Suprapubic skin (tissue), 4 donors: Measurements from ENCODE around the gene PADI4. TPM values are rescaled to one million over a fixed set of nuclear protein-coding genes. Genes with fewer than 3 reads are reported as not detected.
A peak's percentile ranks its signal among the peaks of the same experiment; 100 is the strongest.

ENCODE experiments used
- DNase-seq, 2 donors: peaks; one replicate each; pipeline ENCODE4 v3.0.0-alpha.2; 2019; ENCODE audit warnings: low spot score in 2 of 2
- H3K27ac ChIP-seq: fragments of 200-600 bp; sonication (generic); one replicate; pipeline ENCODE4 v1.5.1; 2019
- H3K27me3 ChIP-seq: fragments of 200-600 bp; sonication (generic); one replicate; pipeline ENCODE4 v1.5.1; 2019
- H3K36me3 ChIP-seq: fragments of 200-600 bp; sonication (generic); one replicate; pipeline ENCODE4 v1.5.1; 2019
- H3K4me1 ChIP-seq: fragments of 200-600 bp; sonication (generic); one replicate; pipeline ENCODE4 v1.5.1; 2019
- H3K4me3 ChIP-seq: fragments of 200-600 bp; sonication (generic); one replicate; pipeline ENCODE4 v1.5.1; 2019; ENCODE audit warnings: mild to moderate bottlenecking
- H3K9me3 ChIP-seq: fragments of 200-600 bp; sonication (generic); one replicate; pipeline ENCODE4 v1.5.1; 2019
- CTCF ChIP-seq, 2 donors: fragments of 200-600 bp in 1 of 2; fragments of 450-650 bp in 1 of 2; sonication (generic) in 1 of 2; IDR thresholded peaks; one replicate each; pipeline ENCODE4 v1.5.1; 2016 to 2019; ENCODE audit warnings: antibody characterized with exemption in 2 of 2, mild to moderate bottlenecking in 1 of 2, moderate library complexity in 1 of 2
- EP300 ChIP-seq: sonication (generic); formaldehyde crosslinking; IDR thresholded peaks from one replicate; pipeline ENCODE4 v1.6.1; 2017; ENCODE audit warnings: antibody characterized with exemption
- POLR2A ChIP-seq, 2 donors: fragments of 450-650 bp; IDR thresholded peaks; one replicate each; pipeline ENCODE4 v1.6.1; 2017; ENCODE audit warnings: antibody characterized with exemption in 2 of 2, mild to moderate bottlenecking in 2 of 2, moderate library complexity in 2 of 2
- POLR2AphosphoS5 ChIP-seq, 3 donors: sonication (generic); formaldehyde crosslinking; IDR thresholded peaks; one replicate each; pipeline ENCODE4 v1.6.1; 2017; ENCODE audit warnings: antibody characterized with exemption in 3 of 3
- WGBS: methylation state at CpG from one replicate; pipeline ENCODE4 v1.1.5; 2018; 5-methylcytosine and 5-hydroxymethylcytosine counted together
- total RNA-seq, 4 donors: library from RNA; depleted of rRNA; stranded (reverse); fragments of >200 nt; gene quantifications; one replicate each; pipeline ENCODE4 v1.1.0, GENCODE V29; 2016

Gene PADI4
- total RNA-seq, 4 donors from 2014 or later, result 0.57 to 0.81 (median 0.73) TPM; not detected in 1

- Histone ChIP-seq H3K36me3 (no peaks in the 10 kb centered on the region), H3K27me3 (peaks cover 18% of the 10 kb centered on the region), H3K9me3 (no peaks in the 10 kb centered on the region), H3K4me1 (no peaks in the 10 kb centered on the region), H3K27ac (no peak overlapping the region), H3K4me3 (no peak overlapping the region)
- 95% methylated on average over 8 of the region's 8 CpGs for WGBS
- DNase-seq, result no peak
- TF ChIP-seq EP300 (no peak), POLR2AphosphoS5 (IDR thresholded peaks at IDR 0.05) (no peak)
Observed at GRCh38 chr1:17333081-17333480, 25.1 kb downstream of the PADI4 start.

- H3K27ac ChIP-seq, result no peak overlapping the region
- no peaks in the 10 kb centered on the region for H3K9me3 ChIP-seq
- H3K4me3 ChIP-seq, result no peak overlapping the region
- DNase-seq, result peak in 1 of 2 donors; percentile 63
- WGBS, result 18% methylated on average over 15 of the region's 20 CpGs
- TF ChIP-seq CTCF (IDR thresholded peaks at IDR 0.05) (peak; percentile 51 to 77), POLR2AphosphoS5 (IDR thresholded peaks at IDR 0.05) (no peak)
- H3K36me3 ChIP-seq, result no peaks in the 10 kb centered on the region
- no peaks in the 10 kb centered on the region for H3K4me1 ChIP-seq
- peaks cover 20% of the 10 kb centered on the region for H3K27me3 ChIP-seq
Observed at GRCh38 chr1:17335821-17336710, 28.1 kb downstream of the PADI4 start.

GRCh38 chr1:17338706-17339493 is 30.9 kb downstream of the PADI4 start:
- no peaks in the 10 kb centered on the region for H3K9me3 ChIP-seq
- H3K4me1 ChIP-seq, result no peaks in the 10 kb centered on the region
- no peak overlapping the region for H3K4me3 ChIP-seq
- H3K27ac ChIP-seq, result no peak overlapping the region
- peaks cover 20% of the 10 kb centered on the region for H3K27me3 ChIP-seq
- no peak for DNase-seq
- no peaks in the 10 kb centered on the region for H3K36me3 ChIP-seq
- WGBS, result 77% methylated on average over 15 of the region's 15 CpGs
- no peak for TF ChIP-seq EP300
- TF ChIP-seq POLR2AphosphoS5 (IDR thresholded peaks at IDR 0.05), result no peak
- no peak for TF ChIP-seq CTCF (IDR thresholded peaks at IDR 0.05)
- TF ChIP-seq POLR2A (IDR thresholded peaks at IDR 0.05), result no peak

GRCh38 chr1:17339521-17339920 is 31.5 kb downstream of the PADI4 start:
- no peaks in the 10 kb centered on the region for H3K4me1 ChIP-seq
- H3K9me3 ChIP-seq, result no peaks in the 10 kb centered on the region
- no peak overlapping the region for H3K4me3 ChIP-seq
- 76% methylated on average over 7 of the region's 7 CpGs for WGBS
- peaks cover 20% of the 10 kb centered on the region for H3K27me3 ChIP-seq
- DNase-seq, result no peak
- no peak overlapping the region for H3K27ac ChIP-seq
- no peak for TF ChIP-seq EP300
- TF ChIP-seq CTCF (IDR thresholded peaks at IDR 0.05), result no peak
- TF ChIP-seq POLR2AphosphoS5 (IDR thresholded peaks at IDR 0.05), result no peak
- no peak for TF ChIP-seq POLR2A (IDR thresholded peaks at IDR 0.05)
- H3K36me3 ChIP-seq, result no peaks in the 10 kb centered on the region

GRCh38 chr1:17340358-17340757 is 32.4 kb downstream of the PADI4 start:
- H3K9me3 ChIP-seq, result no peaks in the 10 kb centered on the region
- WGBS, result 73% methylated on average over 8 of the region's 8 CpGs
- no peak for TF ChIP-seq EP300
- no peak for TF ChIP-seq POLR2A (IDR thresholded peaks at IDR 0.05)
- no peak for TF ChIP-seq CTCF (IDR thresholded peaks at IDR 0.05)
- no peak for TF ChIP-seq POLR2AphosphoS5 (IDR thresholded peaks at IDR 0.05)

More at GRCh38 chr1:17340358-17340757, 32.4 kb downstream of the PADI4 start:
- no peak overlapping the region for H3K4me3 ChIP-seq
- H3K4me1 ChIP-seq, result no peaks in the 10 kb centered on the region
- H3K36me3 ChIP-seq, result no peaks in the 10 kb centered on the region
- DNase-seq, result no peak
- H3K27me3 ChIP-seq, result peaks cover 20% of the 10 kb centered on the region
- no peak overlapping the region for H3K27ac ChIP-seq
